HepG2 (cell line): ENCODE measurements around the gene TMEM258. TPM values are rescaled to one million over a fixed set of nuclear protein-coding genes. Genes with fewer than 3 reads are reported as not detected.

ENCODE experiments used
- FOXA1 ChIP-seq, 2 experiments: fragments of 450-650 bp in 1 of 2; sonication (generic) in 1 of 2; formaldehyde crosslinking in 1 of 2; IDR thresholded peaks; 2 replicates each; pipeline versions ENCODE4 v1.4.0 to v1.6.1; 2016 to 2020; ENCODE audit warnings: missing genetic modification reagents in 1 of 2
- HOXA9 ChIP-seq: sonication (generic); formaldehyde crosslinking; IDR thresholded peaks from 2 replicates; pipeline ENCODE4 v1.8.1; 2022; ENCODE audit warnings: missing genetic modification reagents, mild to moderate bottlenecking, moderate library complexity, borderline replicate concordance
- MBD4 ChIP-seq: IDR thresholded peaks from 2 replicates; pipeline ENCODE4 v1.6.1; 2012; ENCODE audit warnings: low read length, inconsistent platforms, borderline replicate concordance
- POLR2G ChIP-seq: fragments of 200-400 bp; formaldehyde crosslinking; IDR thresholded peaks from 2 replicates; pipeline ENCODE4 v1.6.1; 2018; ENCODE audit warnings: mild to moderate bottlenecking, low read depth, low read length, moderate library complexity
- RARG ChIP-seq: sonication (generic); formaldehyde crosslinking; IDR thresholded peaks from 2 replicates; pipeline ENCODE4 v1.4.0; 2020; ENCODE audit warnings: low read depth, mild to moderate bottlenecking, missing genetic modification reagents
- REXO4 ChIP-seq: sonication (generic); formaldehyde crosslinking; IDR thresholded peaks from 2 replicates; pipeline ENCODE4 v1.8.0; 2022; ENCODE audit warnings: missing genetic modification reagents, mild to moderate bottlenecking, borderline replicate concordance
- XRCC5 ChIP-seq: fragments of 200-400 bp; formaldehyde crosslinking; optimal IDR thresholded peaks from 2 replicates; pipeline ENCODE3; 2017; ENCODE audit warnings: mild to moderate bottlenecking, low read length
- ZNF367 ChIP-seq: sonication (generic); formaldehyde crosslinking; IDR thresholded peaks from 2 replicates; pipeline ENCODE4 v1.4.0; 2020; ENCODE audit warnings: missing genetic modification reagents, borderline replicate concordance
- ZNF441 ChIP-seq: sonication (generic); formaldehyde crosslinking; IDR thresholded peaks from 2 replicates; pipeline ENCODE4 v1.7.0; 2021; ENCODE audit warnings: missing genetic modification reagents, borderline replicate concordance
- polyA plus RNA-seq, 8 experiments: library from polyadenylated mRNA; depleted of rRNA in 3 of 8; stranded (reverse) in 7 of 8; unstranded in 1 of 8; fragments of >200 nt; fragmentation: Illumina TruSeq in 4 of 8; extraction: Trizol in 4 of 8; gene quantifications; 2 replicates each; pipeline versions ENCODE4 v1.2.1 to v1.2.3, GENCODE V29; 2011 to 2016; ENCODE audit warnings: low read depth in 4 of 8, missing spikeins in 1 of 8, mixed read lengths in 1 of 8; ENCODE audit not compliant: insufficient read depth in 1 of 8
- total RNA-seq, 5 experiments: library from RNA; depleted of rRNA; stranded (reverse); fragments of >200 nt; fragmentation: Illumina TruSeq; extraction: Trizol; gene quantifications; 2 replicates each; pipeline ENCODE4 v1.2.3, GENCODE V29; 2016; ENCODE audit warnings: low read depth in 1 of 5
- TF ChIP-seq, protein P1 (sequence below): sonication (generic); formaldehyde crosslinking; IDR thresholded peaks from 2 replicates; pipeline ENCODE4 v1.4.0; 2020; ENCODE audit warnings: missing genetic modification reagents, borderline replicate concordance
- TF ChIP-seq, protein P2 (sequence below): IDR thresholded peaks from 2 replicates; pipeline ENCODE4 v1.6.1; 2016; ENCODE audit warnings: low read depth, missing genetic modification reagents, missing compliant biosample characterization
- TF ChIP-seq, protein P3 (sequence below): sonication (generic); formaldehyde crosslinking; IDR thresholded peaks from 2 replicates; pipeline ENCODE4 v1.4.0; 2020; ENCODE audit warnings: mild to moderate bottlenecking, missing genetic modification reagents
- TF ChIP-seq, protein P4 (sequence below): sonication (generic); formaldehyde crosslinking; IDR thresholded peaks from 2 replicates; pipeline ENCODE4 v1.4.0; 2020; ENCODE audit warnings: missing genetic modification reagents, borderline replicate concordance

TMEM258 gene
- total and polyA plus RNA-seq, 2 of the 13 experiments (the other 11 are each of a cell fraction or from before 2014, with no cell fraction given), result 175 to 424 TPM

DNA sequence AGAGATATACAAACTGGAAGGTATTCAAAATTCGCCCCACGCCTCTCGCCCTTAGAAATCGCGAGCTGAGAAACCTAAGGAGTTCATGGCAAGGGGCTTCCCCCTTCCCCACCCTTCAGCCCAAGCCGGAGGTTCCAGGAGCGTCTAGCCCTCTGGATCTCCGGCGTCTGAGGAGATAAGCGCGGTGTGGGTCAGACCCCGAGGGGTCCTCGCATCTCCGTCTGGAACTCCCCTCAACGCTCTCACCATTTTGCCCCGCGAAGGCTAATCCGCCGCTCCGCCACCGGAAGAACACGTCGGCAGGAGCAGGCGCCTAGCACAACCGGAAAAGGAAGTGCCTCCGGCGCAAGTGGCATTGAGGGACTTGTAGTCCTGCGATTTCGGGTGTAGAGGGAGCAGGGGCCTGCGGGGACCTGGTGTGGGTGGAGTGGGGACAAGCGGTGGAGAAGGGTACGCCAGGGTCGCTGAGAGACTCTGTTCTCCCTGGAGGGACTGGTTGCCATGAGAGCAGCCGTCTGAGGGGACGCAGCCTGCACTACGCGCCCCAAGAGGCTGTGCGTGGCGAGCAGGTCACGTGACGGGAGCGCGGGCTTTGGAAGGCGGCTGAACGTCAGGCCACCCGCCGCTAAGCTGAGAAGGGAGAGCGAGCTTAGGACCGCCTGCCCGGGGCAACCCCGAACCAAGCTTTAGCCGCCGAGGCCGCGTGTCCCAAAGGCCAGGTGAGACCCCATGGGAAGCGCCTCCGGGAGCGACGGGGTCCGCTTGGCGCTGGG is at the start of gene TMEM258, which contains the start of gene FEN1 (continued):
- no peak for TF ChIP-seq REXO4 (CRISPR knock-in tag)
- TF ChIP-seq, protein P1, sequence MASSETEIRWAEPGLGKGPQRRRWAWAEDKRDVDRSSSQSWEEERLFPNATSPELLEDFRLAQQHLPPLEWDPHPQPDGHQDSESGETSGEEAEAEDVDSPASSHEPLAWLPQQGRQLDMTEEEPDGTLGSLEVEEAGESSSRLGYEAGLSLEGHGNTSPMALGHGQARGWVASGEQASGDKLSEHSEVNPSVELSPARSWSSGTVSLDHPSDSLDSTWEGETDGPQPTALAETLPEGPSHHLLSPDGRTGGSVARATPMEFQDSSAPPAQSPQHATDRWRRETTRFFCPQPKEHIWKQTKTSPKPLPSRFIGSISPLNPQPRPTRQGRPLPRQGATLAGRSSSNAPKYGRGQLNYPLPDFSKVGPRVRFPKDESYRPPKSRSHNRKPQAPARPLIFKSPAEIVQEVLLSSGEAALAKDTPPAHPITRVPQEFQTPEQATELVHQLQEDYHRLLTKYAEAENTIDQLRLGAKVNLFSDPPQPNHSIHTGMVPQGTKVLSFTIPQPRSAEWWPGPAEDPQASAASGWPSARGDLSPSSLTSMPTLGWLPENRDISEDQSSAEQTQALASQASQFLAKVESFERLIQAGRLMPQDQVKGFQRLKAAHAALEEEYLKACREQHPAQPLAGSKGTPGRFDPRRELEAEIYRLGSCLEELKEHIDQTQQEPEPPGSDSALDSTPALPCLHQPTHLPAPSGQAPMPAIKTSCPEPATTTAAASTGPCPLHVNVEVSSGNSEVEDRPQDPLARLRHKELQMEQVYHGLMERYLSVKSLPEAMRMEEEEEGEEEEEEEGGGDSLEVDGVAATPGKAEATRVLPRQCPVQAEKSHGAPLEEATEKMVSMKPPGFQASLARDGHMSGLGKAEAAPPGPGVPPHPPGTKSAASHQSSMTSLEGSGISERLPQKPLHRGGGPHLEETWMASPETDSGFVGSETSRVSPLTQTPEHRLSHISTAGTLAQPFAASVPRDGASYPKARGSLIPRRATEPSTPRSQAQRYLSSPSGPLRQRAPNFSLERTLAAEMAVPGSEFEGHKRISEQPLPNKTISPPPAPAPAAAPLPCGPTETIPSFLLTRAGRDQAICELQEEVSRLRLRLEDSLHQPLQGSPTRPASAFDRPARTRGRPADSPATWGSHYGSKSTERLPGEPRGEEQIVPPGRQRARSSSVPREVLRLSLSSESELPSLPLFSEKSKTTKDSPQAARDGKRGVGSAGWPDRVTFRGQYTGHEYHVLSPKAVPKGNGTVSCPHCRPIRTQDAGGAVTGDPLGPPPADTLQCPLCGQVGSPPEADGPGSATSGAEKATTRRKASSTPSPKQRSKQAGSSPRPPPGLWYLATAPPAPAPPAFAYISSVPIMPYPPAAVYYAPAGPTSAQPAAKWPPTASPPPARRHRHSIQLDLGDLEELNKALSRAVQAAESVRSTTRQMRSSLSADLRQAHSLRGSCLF (CRISPR knock-in tag), result no peak
- TF ChIP-seq MBD4, result no peak
- TF ChIP-seq, protein P2, sequence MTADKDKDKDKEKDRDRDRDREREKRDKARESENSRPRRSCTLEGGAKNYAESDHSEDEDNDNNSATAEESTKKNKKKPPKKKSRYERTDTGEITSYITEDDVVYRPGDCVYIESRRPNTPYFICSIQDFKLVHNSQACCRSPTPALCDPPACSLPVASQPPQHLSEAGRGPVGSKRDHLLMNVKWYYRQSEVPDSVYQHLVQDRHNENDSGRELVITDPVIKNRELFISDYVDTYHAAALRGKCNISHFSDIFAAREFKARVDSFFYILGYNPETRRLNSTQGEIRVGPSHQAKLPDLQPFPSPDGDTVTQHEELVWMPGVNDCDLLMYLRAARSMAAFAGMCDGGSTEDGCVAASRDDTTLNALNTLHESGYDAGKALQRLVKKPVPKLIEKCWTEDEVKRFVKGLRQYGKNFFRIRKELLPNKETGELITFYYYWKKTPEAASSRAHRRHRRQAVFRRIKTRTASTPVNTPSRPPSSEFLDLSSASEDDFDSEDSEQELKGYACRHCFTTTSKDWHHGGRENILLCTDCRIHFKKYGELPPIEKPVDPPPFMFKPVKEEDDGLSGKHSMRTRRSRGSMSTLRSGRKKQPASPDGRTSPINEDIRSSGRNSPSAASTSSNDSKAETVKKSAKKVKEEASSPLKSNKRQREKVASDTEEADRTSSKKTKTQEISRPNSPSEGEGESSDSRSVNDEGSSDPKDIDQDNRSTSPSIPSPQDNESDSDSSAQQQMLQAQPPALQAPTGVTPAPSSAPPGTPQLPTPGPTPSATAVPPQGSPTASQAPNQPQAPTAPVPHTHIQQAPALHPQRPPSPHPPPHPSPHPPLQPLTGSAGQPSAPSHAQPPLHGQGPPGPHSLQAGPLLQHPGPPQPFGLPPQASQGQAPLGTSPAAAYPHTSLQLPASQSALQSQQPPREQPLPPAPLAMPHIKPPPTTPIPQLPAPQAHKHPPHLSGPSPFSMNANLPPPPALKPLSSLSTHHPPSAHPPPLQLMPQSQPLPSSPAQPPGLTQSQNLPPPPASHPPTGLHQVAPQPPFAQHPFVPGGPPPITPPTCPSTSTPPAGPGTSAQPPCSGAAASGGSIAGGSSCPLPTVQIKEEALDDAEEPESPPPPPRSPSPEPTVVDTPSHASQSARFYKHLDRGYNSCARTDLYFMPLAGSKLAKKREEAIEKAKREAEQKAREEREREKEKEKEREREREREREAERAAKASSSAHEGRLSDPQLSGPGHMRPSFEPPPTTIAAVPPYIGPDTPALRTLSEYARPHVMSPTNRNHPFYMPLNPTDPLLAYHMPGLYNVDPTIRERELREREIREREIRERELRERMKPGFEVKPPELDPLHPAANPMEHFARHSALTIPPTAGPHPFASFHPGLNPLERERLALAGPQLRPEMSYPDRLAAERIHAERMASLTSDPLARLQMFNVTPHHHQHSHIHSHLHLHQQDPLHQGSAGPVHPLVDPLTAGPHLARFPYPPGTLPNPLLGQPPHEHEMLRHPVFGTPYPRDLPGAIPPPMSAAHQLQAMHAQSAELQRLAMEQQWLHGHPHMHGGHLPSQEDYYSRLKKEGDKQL (CRISPR knock-in tag), result peak; percentile 13; the same call in 1 of the 2 replicates
- peak; percentile 95 for TF ChIP-seq POLR2G
- TF ChIP-seq, protein P3, sequence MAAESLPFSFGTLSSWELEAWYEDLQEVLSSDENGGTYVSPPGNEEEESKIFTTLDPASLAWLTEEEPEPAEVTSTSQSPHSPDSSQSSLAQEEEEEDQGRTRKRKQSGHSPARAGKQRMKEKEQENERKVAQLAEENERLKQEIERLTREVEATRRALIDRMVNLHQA, result no peak
- TF ChIP-seq, protein P4, sequence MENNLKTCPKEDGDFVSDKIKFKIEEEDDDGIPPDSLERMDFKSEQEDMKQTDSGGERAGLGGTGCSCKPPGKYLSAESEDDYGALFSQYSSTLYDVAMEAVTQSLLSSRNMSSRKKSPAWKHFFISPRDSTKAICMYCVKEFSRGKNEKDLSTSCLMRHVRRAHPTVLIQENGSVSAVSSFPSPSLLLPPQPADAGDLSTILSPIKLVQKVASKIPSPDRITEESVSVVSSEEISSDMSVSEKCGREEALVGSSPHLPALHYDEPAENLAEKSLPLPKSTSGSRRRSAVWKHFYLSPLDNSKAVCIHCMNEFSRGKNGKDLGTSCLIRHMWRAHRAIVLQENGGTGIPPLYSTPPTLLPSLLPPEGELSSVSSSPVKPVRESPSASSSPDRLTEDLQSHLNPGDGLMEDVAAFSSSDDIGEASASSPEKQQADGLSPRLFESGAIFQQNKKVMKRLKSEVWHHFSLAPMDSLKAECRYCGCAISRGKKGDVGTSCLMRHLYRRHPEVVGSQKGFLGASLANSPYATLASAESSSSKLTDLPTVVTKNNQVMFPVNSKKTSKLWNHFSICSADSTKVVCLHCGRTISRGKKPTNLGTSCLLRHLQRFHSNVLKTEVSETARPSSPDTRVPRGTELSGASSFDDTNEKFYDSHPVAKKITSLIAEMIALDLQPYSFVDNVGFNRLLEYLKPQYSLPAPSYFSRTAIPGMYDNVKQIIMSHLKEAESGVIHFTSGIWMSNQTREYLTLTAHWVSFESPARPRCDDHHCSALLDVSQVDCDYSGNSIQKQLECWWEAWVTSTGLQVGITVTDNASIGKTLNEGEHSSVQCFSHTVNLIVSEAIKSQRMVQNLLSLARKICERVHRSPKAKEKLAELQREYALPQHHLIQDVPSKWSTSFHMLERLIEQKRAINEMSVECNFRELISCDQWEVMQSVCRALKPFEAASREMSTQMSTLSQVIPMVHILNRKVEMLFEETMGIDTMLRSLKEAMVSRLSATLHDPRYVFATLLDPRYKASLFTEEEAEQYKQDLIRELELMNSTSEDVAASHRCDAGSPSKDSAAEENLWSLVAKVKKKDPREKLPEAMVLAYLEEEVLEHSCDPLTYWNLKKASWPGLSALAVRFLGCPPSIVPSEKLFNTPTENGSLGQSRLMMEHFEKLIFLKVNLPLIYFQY (CRISPR knock-in tag), result no peak
- TF ChIP-seq RARG, result no peak
- TF ChIP-seq FOXA1 (IDR thresholded peaks at IDR 0.05), result no peak
- TF ChIP-seq FOXA1 (CRISPR knock-in tag; IDR thresholded peaks at IDR 0.05), result no peak
- TF ChIP-seq HOXA9 (CRISPR knock-in tag), result no peak
- TF ChIP-seq XRCC5, result peak; percentile 55
- TF ChIP-seq ZNF441 (CRISPR knock-in tag), result no peak
- TF ChIP-seq ZNF367 (CRISPR knock-in tag), result no peak
